Measurements from ENCODE around the gene VPS33A. TPM values are rescaled to one million over a fixed set of nuclear protein-coding genes. Genes with fewer than 3 reads are reported as not detected.
A peak's percentile ranks its signal among the peaks of the same experiment; 100 is the strongest.

Gene VPS33A
- 22.4 and 23.1 TPM in 2 replicates for total RNA-seq
- polyA plus RNA-seq = 12.1 and 13.5 TPM in 2 replicates
- 12.4 and 14.8 TPM in 2 replicates for polyA plus RNA-seq (2011; cell fraction: cytosol; rRNA removed)
- polyA plus RNA-seq (2011; cell fraction: nucleus; rRNA removed) = 13.1 and 13.2 TPM in 2 replicates
- polyA plus RNA-seq (2012) = 22.0 and 24.5 TPM in 2 replicates
- 11.2 and 12.9 TPM in 2 replicates for polyA minus RNA-seq
- 16.0 TPM for polyA minus RNA-seq (2011; cell fraction: cytosol; rRNA and poly(A)+ RNA removed)
- polyA minus RNA-seq (2011; cell fraction: nucleus; rRNA and poly(A)+ RNA removed) = 10.0 and 14.5 TPM in 2 replicates
- percentile 65 among the genes with signal in this experiment for Bru-seq, nascent RNA
- BruChase-seq, experiment 1, labeled RNA remaining after a 6-hour chase = percentile 83 among the genes with signal in this experiment
- percentile 85 among the genes with signal in this experiment for BruChase-seq, experiment 2, labeled RNA remaining after a 2-hour chase
- long read RNA-seq, full-length matches to known transcripts = 69 of 88 reads
- long read RNA-seq, partial matches to known transcripts = 7 of 88 reads
- long read RNA-seq, other reads (novel, unspliced or antisense) = 12 of 88 reads

GRCh38 chr12:122266230-122266901 lies at the start of gene VPS33A:
TSS of gene VPS33A (minus strand) at chr12:122266494. CDS start at chr12:122266408, 86 bp downstream.
- Histone ChIP-seq H3K27ac (ENCODE audit: insufficient read depth, low read depth, low read length) (peak within 1 kb of the TSS; percentile 59), H3K9ac (replicated peaks; ENCODE audit: extremely low read depth, insufficient read depth, low read length) (peak within 1 kb of the TSS; percentile 89), H3K4me2 (ENCODE audit: insufficient read depth, low read length) (peak within 1 kb of the TSS; percentile 76), H3K36me3 (ENCODE audit: control insufficient read depth in 2 of 2, extremely low read depth in 1 of 2, insufficient read depth in 2 of 2, low read length in 2 of 2) (peaks cover 1 to 2% of the 10 kb centered on the region in 2 experiments), H4K20me1 (replicated peaks; ENCODE audit: control insufficient read depth, extremely low read depth, insufficient read depth, low read length) (no peaks in the 10 kb centered on the region), H3K4me3 (replicated peaks in 1 of 3; ENCODE audit: insufficient read depth in 1 of 3, low read depth in 1 of 3, low read length in 3 of 3) (peak within 1 kb of the TSS; percentile 48 to 86 (median 66)), H3K9me3 (replicated peaks; ENCODE audit: control insufficient read depth, insufficient read depth, low read length) (no peaks in the 10 kb centered on the region), H3K79me2 (ENCODE audit: control insufficient read depth, insufficient read depth, low read length) (peaks cover 3% of the 10 kb centered on the region), H3K9me1 (replicated peaks; ENCODE audit: control insufficient read depth, extremely low read depth, insufficient read depth, low read length) (no peaks in the 10 kb centered on the region), H3K27me3 (ENCODE audit: control insufficient read depth in 2 of 2, insufficient read depth in 2 of 2, low read length in 2 of 2) (no peaks in the 10 kb centered on the region), H3K4me1 (ENCODE audit: control insufficient read depth, extremely low read depth, insufficient read depth, low read length) (peaks cover 12% of the 10 kb centered on the region), H2AFZ (ENCODE audit: low read depth, low read length) (peak within 1 kb of the TSS; percentile 42)
- dilution Hi-C loops (cut with MboI; ENCODE audit: extremely low pct_ligation_motif_present, low sequenced_read_pairs) = no loop called here
- POLR2A ChIA-PET = interaction anchor here (0.7 kb wide), 3 partner anchors 220 to 989 kb away, joined by 4 to 5 read pairs (median 4); no protein-coding TSS in a partner anchor
- intact Hi-C loops (cut with micrococcal nuclease) = loop anchor here (1.0 kb wide), 1 partner anchor 40 kb away; the partner anchor contains the start of gene DIABLO
- TSS peak; percentile 94 for BruUV-seq (replicated peaks)
- peak; percentile 91 for TF ChIP-seq POLR2A (IDR thresholded peaks at IDR 0.05; ENCODE audit: low read depth, low read length)
- TF ChIP-seq CTCF (IDR thresholded peaks at IDR 0.05; ENCODE audit: extremely low read depth in 1 of 2, insufficient read depth in 1 of 2, low read depth in 1 of 2, low read length in 2 of 2) = no peak
- no peak for TF ChIP-seq GATA2 (IDR thresholded peaks at IDR 0.05; ENCODE audit: insufficient read depth, insufficient read length, low read depth, low read length)
- TF ChIP-seq FOS (IDR thresholded peaks at IDR 0.05; ENCODE audit: borderline replicate concordance, insufficient read depth, low read length) = no peak
- TF ChIP-seq POLR2AphosphoS5 (IDR thresholded peaks at IDR 0.05; ENCODE audit: insufficient read depth, low read depth, low read length) = peak; percentile 89
- TF ChIP-seq MAX (IDR thresholded peaks at IDR 0.05; ENCODE audit: insufficient read depth, insufficient read length) = peak; percentile 99
- TF ChIP-seq JUN (IDR thresholded peaks at IDR 0.05; ENCODE audit: borderline replicate concordance, insufficient read depth, insufficient read length, low read depth) = no peak
- FAIRE-seq = peak; percentile 97
- CTCF ChIA-PET = interaction anchor here (0.7 kb wide), 1 partner anchor 89 kb away, joined by 3 read pairs; no protein-coding TSS in a partner anchor
- peak; percentile 97 for DNase-seq (ENCODE audit: low read depth, low spot score)
